Measurements from ENCODE around the gene PCDH9. TPM values are rescaled to one million over a fixed set of nuclear protein-coding genes. Genes with fewer than 3 reads are reported as not detected.

The PCDH9 gene
- total RNA-seq, 1 donor from 2014 or later = 10.4 TPM

GRCh38 chr13:66375756-66376155, 854.4 kb downstream of the PCDH9 start:
- no peaks in the 10 kb centered on the region for H3K9me3 Mint-ChIP-seq (ENCODE audit: unreplicated experiment)
- TF ChIP-seq CTCF (IDR thresholded peaks at IDR 0.05; ENCODE audit: insufficient read depth, low read depth, low read length) (no peak), EZH2 (IDR thresholded peaks at IDR 0.05; ENCODE audit: insufficient read depth, low read length) (no peak)

GRCh38 chr13:66369666-66370065, 860.5 kb downstream of the PCDH9 start:
- Histone ChIP-seq H3K27ac (ENCODE audit: low read depth, low read length) (no peak overlapping the region), H3K27me3 (ENCODE audit: insufficient read depth, low read length) (no peaks in the 10 kb centered on the region), H3K9ac (ENCODE audit: low read length) (no peak overlapping the region), H3K4me1 (ENCODE audit: insufficient read depth, low read length) (no peaks in the 10 kb centered on the region), H3K36me3 (ENCODE audit: insufficient read depth, low read length) (no peaks in the 10 kb centered on the region), H3K79me2 (ENCODE audit: insufficient read depth, low read length) (no peaks in the 10 kb centered on the region), H3K4me3 (ENCODE audit: insufficient read depth, low read depth, low read length) (no peak overlapping the region), H3K4me2 (ENCODE audit: low read length) (no peak overlapping the region), H3K9me3 (ENCODE audit: insufficient read depth, low read depth, low read length) (no peaks in the 10 kb centered on the region), H4K20me1 (ENCODE audit: insufficient read depth, low read length) (no peaks in the 10 kb centered on the region), H2AFZ (ENCODE audit: low read depth, low read length) (no peak overlapping the region)
- FAIRE-seq = no peak
- no peaks in the 10 kb centered on the region for H3K27me3 Mint-ChIP-seq (ENCODE audit: low read depth, unreplicated experiment)
- no peaks in the 10 kb centered on the region for H3K9me3 Mint-ChIP-seq (ENCODE audit: unreplicated experiment)
- no peaks in the 10 kb centered on the region for H3K36me3 Mint-ChIP-seq (ENCODE audit: low read depth, unreplicated experiment)
- TF ChIP-seq CTCF (IDR thresholded peaks at IDR 0.05; ENCODE audit: insufficient read depth, low read depth, low read length) = no peak
- no peak for TF ChIP-seq EZH2 (IDR thresholded peaks at IDR 0.05; ENCODE audit: insufficient read depth, low read length)
- H3K27ac Mint-ChIP-seq (ENCODE audit: unreplicated experiment) = no peak overlapping the region
- DNase-seq (ENCODE audit: low read depth) = no peak
- H3K4me1 Mint-ChIP-seq (ENCODE audit: low read depth, unreplicated experiment) = no peaks in the 10 kb centered on the region
- no peak overlapping the region for H3K4me3 Mint-ChIP-seq (ENCODE audit: unreplicated experiment)

More at GRCh38 chr13:66375756-66376155, 854.4 kb downstream of the PCDH9 start:
- H3K79me2 ChIP-seq (ENCODE audit: insufficient read depth, low read length) = no peaks in the 10 kb centered on the region
- H3K27me3 Mint-ChIP-seq (ENCODE audit: low read depth, unreplicated experiment) = no peaks in the 10 kb centered on the region
- H3K36me3 Mint-ChIP-seq (ENCODE audit: low read depth, unreplicated experiment) = no peaks in the 10 kb centered on the region
- H3K4me1 Mint-ChIP-seq (ENCODE audit: low read depth, unreplicated experiment) = no peaks in the 10 kb centered on the region
- no peak overlapping the region for H3K27ac Mint-ChIP-seq (ENCODE audit: unreplicated experiment)
- no peaks in the 10 kb centered on the region for H3K4me1 ChIP-seq (ENCODE audit: insufficient read depth, low read length)
- no peak overlapping the region for H3K4me2 ChIP-seq (ENCODE audit: low read length)
- no peak for DNase-seq (ENCODE audit: low read depth)
- no peaks in the 10 kb centered on the region for H3K36me3 ChIP-seq (ENCODE audit: insufficient read depth, low read length)
- H4K20me1 ChIP-seq (ENCODE audit: insufficient read depth, low read length) = no peaks in the 10 kb centered on the region
- no peak overlapping the region for H3K27ac ChIP-seq (ENCODE audit: low read depth, low read length)
- FAIRE-seq = no peak
- no peak overlapping the region for H3K9ac ChIP-seq (ENCODE audit: low read length)
- H3K9me3 ChIP-seq (ENCODE audit: insufficient read depth, low read depth, low read length) = no peaks in the 10 kb centered on the region
- H2AFZ ChIP-seq (ENCODE audit: low read depth, low read length) = no peak overlapping the region
- H3K4me3 ChIP-seq (ENCODE audit: insufficient read depth, low read depth, low read length) = no peak overlapping the region
- H3K4me3 Mint-ChIP-seq (ENCODE audit: unreplicated experiment) = no peak overlapping the region
- no peaks in the 10 kb centered on the region for H3K27me3 ChIP-seq (ENCODE audit: insufficient read depth, low read length)

- H3K9ac ChIP-seq (ENCODE audit: low read length) = no peak overlapping the region
- Mint-ChIP-seq H3K4me3 (ENCODE audit: unreplicated experiment) (no peak overlapping the region), H3K27ac (ENCODE audit: unreplicated experiment) (no peak overlapping the region), H3K36me3 (ENCODE audit: low read depth, unreplicated experiment) (no peaks in the 10 kb centered on the region), H3K27me3 (ENCODE audit: low read depth, unreplicated experiment) (no peaks in the 10 kb centered on the region), H3K9me3 (ENCODE audit: unreplicated experiment) (no peaks in the 10 kb centered on the region), H3K4me1 (ENCODE audit: low read depth, unreplicated experiment) (no peaks in the 10 kb centered on the region)
- no peaks in the 10 kb centered on the region for H3K4me1 ChIP-seq (ENCODE audit: insufficient read depth, low read length)
- no peak overlapping the region for H3K4me3 ChIP-seq (ENCODE audit: insufficient read depth, low read depth, low read length)
- H3K27ac ChIP-seq (ENCODE audit: low read depth, low read length) = no peak overlapping the region
- H3K9me3 ChIP-seq (ENCODE audit: insufficient read depth, low read depth, low read length) = no peaks in the 10 kb centered on the region
- no peak overlapping the region for H2AFZ ChIP-seq (ENCODE audit: low read depth, low read length)
- H4K20me1 ChIP-seq (ENCODE audit: insufficient read depth, low read length) = no peaks in the 10 kb centered on the region
- no peak for DNase-seq (ENCODE audit: low read depth)
- H3K4me2 ChIP-seq (ENCODE audit: low read length) = no peak overlapping the region
- H3K27me3 ChIP-seq (ENCODE audit: insufficient read depth, low read length) = no peaks in the 10 kb centered on the region
- TF ChIP-seq CTCF (IDR thresholded peaks at IDR 0.05; ENCODE audit: insufficient read depth, low read depth, low read length) (no peak), EZH2 (IDR thresholded peaks at IDR 0.05; ENCODE audit: insufficient read depth, low read length) (no peak)
- FAIRE-seq = no peak
- H3K36me3 ChIP-seq (ENCODE audit: insufficient read depth, low read length) = no peaks in the 10 kb centered on the region
- no peaks in the 10 kb centered on the region for H3K79me2 ChIP-seq (ENCODE audit: insufficient read depth, low read length)
These were observed 862.8 kb downstream of the PCDH9 start for GRCh38 chr13:66367356-66367755.

Data from astrocyte (in vitro differentiated cells and primary cell).